HG03108 (cell line): ENCODE data around the gene FNDC3A.
A peak's percentile ranks its signal among the peaks of the same experiment; 100 is the strongest.
"Not testable (repeated sequence)": the region's sequence is repeated elsewhere in the genome, so short reads cannot be mapped to it uniquely, and the experiment has no call there.

Experiments used
- ATAC-seq: cut with Tn5 transposase; IDR thresholded peaks from one replicate; pipeline ENCODE4 v1.9.1; 2021; ENCODE audit warnings: moderate library complexity; ENCODE audit not compliant: unreplicated experiment

FNDC3A gene

DNA sequence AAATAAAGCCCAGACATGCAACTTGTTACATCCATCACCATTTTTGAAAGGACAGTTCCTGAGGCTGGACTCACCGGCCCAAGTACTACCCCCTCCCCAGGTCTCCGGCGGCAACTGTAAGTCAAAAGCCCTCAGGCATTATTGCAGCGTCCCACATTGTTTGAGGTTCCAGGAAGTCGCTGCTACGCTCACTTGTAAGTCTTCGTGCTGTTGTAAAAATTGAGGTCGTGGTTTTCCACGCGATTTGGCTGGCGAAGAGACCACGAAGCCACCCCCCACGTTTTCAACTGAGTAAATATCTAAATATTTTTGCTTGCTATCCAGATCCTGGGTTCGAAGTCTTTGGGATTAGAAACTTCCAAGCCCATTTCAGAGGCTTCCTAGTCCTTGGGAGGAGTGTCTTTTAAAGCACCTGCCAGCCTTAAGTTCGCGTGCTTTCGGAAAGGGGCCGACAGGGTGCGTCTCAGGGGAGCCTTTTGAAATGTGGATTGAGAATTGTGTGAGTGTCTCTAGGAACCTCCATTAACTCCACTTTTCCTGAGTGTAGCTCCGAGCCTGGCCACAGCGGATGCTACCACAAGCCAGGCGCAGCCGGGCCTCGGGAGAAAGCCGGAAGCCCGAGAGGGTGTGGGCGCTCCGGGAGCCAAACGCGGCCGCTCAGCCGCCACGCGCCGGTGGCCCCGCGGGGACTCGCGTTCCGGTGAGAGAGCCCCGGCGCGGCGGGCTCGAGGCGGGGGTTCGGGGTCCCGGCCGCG is 434 bp upstream of the FNDC3A start:
- peak; percentile 13 for ATAC-seq

DNA sequence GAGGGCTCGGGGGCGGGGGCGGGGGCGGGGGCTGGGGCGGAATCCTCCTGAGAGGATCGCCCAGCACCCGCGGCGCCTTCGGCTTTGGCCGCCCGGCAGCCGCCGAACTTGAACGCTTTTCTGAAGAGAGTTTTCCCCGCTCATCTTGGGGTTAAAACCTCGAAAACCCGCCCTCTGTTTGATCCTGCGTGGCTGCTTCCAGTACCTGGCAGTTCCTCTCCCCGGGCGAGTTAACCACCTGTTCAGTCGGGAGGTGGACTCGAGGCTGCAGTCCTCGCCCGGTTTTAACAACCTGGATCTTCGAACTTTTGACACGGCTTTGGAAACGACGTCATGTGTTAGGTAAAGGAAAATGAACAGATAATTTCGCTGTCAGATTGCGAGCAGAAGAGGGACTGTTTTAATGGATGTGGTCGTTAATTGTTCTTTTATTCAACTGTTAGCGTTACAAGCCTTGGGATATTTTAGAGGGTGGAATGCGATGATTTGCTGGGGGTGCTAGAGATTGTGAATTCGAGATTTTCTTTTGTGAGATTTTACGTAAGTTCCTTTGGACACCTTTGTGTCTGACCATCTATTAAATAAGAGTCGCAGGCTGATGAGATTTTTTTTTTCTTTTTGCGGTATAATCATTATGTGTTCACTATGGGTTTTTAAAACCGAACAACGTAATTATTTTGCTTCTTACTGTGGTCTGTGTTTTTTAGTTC is 1.0 kb downstream of the FNDC3A start:
- peak; percentile 6 for ATAC-seq

DNA sequence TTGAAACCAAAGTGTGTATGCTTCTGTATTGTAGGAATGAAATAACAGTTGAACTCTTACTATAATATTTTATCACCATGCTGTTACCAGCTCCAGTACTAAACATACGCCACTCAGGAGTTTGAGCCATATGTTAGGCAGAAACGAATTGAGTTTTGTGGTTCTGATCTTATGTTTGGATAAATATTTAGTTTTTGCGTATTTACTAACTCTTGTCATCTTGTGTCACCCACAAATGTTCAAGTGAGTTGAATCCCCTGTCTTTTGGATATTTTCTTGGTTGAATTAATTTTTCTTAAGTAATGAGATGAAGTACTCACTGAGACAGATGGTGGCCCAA is 1.5 kb downstream of the FNDC3A start:
- ATAC-seq = no peak

DNA sequence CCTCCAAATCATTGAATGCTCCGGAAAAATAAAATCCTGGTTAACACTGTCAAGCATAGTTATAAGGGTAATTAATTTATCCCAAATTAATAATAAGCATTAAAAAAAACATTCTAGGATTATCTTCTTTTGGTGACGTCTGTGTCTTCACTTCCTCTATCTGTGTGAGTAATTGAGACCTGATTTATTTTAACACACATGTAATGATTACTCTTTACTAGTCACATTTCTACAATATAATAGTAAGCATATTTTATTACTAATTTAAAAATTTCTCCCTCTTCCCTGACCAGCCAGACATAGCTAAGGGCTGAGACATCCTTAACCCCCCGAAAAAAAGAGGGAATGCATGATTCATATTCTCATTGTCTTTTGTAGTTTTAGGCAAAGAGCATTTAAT is 2.3 kb downstream of the FNDC3A start:
- no peak for ATAC-seq

DNA sequence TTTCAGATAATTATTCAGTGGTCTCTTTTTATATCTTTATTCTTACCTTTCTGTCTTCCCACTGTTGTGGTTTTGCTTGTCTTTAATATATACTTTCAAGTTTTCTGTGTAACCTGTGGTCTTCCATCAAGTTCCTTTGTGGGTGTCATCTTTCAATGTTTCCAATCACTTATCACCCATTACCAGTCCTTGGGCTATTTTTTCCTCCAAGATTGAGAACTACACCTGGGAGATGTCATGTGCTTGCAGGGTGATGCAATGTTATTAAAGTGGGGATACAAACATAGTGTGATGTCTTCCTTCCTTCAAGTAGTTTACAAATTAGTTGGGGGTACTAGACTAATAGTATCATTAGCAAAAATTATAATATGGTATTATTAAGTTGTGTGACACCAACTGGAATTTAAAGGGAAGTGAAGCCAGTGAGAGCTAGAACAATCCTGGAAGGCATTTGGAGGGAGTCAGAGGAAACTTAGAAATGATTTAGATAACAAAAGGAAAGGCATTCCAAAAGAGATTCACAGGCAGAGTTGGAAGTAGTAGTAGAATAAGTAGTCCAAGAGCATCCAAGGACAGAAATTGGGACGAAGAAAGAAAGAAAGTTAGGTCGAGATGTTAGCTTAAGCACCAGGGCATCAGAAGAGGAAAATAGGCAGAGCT is 3.4 kb downstream of the FNDC3A start:
- ATAC-seq = no peak

DNA sequence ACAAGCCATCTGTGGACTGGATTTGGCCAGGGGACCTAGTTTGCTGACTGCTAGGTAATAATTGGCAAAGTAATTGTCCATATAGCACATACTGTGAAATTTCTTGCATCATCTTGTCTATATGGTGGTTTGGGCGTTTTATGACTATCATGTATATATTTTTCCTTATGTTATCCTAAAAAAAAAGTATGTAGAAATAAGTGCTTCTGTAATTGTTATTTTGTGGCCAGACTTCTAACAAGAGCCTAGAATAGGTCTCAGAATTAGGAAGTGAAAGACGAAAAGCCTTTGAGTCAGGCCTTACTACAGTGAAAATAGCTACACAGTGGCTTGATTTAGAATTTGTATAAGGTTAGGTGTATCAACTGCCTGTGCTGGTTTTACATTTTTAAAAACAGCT is 4.2 kb downstream of the FNDC3A start:
- peak; percentile 48 for ATAC-seq

DNA sequence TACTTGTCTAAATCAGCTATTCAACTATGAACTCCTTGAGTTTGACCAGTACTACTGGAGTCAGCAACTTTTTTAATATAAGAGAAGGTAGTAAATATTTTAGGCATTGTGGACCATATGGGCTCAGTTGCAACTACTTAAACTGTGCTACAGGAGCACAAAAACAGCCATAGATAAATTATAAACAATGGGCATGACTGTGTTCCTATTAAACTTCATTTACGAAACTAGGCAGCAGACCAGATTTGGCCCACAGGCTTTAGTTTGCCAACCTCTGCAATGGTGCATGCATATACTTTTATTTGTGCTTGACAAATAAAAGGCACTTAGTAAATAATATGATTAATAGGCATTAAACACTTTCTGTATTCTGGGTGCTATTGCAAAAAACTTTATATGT is 7.6 kb downstream of the FNDC3A start:
- no peak for ATAC-seq

DNA sequence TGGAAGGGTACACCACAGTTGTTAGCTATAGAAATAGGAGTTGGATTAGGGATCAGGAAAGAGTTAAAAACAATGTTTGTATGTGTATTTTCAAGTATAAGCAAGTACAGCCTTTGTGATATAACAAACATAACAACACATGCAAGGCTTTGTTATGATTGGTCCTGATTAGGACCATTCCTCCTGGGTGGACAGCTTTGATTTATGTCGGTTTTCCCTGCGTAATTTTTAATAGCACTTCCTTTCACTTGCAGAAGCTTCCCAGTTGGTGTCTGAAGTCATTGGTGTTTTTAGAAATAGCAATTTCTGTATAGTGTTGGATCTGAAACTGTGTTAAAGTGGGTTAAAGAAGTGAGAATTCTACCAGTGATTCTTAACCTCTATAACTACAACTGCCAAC is 10.0 kb downstream of the FNDC3A start:
- no peak for ATAC-seq

DNA sequence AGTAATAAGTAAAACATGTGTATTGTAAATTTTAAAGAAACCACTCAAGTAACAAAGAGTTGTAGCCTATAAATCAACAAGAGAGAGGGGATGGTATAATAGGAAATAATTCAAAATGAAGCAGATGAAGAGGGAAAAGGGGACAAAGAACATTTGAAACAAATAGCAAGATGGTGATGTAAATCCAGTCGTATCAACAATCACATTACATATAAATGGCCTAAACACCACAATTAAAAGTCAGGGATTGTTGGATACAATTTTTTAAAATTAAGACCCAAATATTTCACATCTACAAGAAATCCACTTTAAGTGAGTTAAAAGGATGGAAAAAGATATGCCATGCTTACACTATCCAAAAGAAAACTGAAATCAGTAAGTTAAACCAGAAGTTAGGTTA is 15.2 kb downstream of the FNDC3A start:
- no peak for ATAC-seq

DNA sequence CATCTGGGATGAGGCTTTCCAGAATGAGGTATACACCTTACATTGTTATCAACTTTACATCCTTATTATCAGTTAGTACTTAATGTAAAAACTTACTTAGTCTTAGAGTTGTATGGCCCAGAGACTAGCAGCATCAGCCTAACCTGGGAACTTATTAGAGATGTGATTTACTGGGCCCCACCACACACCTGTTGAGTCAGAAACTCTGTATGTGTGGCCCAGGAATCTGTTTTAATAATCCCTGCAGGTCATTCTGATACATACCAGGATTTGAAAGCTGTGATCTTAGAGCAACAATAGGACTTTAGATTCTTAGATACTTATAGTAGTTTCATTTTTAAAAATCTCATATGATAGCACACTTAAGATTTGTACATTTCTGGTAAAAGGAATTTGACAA is 17.4 kb downstream of the FNDC3A start:
- no peak for ATAC-seq

DNA sequence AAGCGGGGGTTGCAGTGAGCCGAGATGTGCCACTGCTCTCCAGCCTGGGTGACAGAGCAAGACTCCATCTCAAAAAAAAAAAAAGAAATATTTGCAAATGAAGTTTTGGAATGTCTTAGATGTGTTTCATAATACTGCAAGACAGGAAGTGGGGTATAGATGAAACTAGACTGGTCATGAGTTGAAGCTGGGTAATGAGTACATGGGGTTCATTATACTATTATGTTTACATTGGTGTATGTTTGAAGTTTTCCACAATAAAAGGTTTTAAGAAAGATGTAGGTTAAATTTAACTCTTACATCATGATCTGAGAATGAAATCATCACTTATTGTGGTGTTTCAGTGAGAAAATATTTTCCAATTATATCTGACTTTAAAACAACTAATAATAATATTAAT is 19.0 kb downstream of the FNDC3A start:
- ATAC-seq = no peak

DNA sequence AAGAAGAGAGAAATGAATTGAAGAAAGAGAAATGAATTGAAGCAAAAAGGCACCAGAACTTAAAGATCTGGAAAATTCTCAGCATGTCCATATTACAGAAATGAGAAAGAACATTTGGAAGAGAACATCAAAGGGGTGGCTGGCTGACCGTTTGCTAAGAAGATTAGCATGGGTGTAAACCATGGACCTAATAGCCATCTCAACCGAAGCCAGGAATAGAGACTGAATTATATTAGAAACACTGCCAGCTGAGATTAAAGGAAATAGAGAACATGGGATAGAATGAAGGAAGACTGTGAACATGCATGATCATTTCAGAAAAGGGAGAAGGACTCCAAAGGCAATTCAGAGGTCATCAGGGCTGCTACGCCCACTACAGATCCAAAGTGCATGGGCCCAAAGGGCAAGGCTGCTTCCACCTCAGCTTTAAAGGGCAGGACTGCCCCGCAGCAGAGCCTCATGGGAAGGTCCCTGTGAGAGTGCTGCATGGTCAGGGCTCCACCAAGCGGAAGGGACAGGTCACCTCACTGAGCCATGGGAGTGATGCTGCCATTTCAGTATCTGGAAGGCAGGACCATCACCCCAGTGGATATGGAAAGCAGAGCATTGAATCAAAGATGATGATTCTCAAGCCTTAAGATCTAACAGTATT is 23.1 kb downstream of the FNDC3A start:
- no peak for ATAC-seq

DNA sequence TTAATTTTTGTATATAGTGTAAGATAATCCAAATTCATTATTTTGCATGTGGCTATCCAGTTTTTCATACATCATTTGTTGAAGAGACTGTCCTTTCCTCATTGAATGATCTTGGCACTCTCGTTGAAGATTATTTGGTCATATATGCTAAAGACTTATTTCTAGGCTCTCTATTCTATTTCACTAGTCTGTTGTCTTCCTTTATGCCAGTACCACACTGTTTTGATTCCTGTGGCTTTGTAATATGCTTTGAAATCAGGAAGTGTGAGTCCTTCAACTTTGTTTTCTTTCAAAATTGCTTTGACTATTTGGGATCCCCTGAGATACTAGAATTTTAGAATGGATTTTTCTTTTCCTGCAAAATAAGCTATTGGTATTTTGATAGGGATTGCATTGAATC is 24.5 kb downstream of the FNDC3A start:
- ATAC-seq = no peak

DNA sequence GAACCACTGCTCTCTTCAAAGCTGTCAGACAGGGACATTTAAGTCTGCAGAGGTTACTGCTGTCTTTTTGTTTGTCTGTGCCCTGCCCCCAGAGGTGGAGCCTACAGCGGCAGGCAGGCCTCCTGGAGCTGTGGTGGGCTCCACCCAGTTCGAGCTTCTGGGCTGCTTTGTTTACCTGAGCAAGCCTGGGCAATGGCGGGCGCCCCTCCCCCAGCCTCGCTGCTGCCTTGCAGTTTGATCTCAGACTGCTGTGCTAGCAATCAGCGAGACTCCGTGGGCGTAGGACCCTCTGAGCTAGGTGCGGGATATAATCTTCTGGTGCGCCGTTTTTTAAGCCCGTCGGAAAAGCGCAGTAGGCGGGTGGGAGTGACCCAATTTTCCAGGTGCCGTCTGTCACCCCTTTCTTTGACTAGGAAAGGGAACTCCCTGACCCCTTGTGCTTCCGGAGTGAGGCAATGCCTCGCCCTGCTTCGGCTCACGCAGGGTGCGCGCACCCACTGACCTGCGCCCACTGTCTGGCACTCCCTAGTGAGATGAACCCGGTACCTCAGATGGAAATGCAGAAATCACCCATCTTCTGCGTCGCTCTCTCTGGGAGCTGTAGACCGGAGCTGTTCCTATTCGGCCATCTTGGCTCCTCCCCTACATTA is 43.4 kb downstream of the FNDC3A start:
- ATAC-seq = not testable (repeated sequence)

DNA sequence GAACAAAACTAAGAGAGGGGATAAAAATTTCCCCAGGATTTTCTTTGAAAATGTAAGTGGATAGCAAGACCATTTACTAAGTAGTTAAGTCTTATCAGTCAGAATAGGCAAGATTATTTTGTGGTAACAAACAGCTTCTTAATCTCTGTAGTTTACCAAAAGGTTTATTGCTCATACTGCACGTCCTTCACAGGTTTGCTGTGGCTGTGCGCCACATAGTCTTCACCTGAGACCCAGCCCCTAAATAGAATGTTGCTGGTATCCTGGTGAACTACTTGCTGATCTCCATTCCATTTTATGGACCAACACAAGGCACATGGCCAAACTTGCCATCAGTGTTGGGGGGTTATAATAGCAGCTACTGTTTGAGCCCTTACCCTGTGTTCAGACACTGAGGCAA is 44.6 kb downstream of the FNDC3A start:
- no peak for ATAC-seq

DNA sequence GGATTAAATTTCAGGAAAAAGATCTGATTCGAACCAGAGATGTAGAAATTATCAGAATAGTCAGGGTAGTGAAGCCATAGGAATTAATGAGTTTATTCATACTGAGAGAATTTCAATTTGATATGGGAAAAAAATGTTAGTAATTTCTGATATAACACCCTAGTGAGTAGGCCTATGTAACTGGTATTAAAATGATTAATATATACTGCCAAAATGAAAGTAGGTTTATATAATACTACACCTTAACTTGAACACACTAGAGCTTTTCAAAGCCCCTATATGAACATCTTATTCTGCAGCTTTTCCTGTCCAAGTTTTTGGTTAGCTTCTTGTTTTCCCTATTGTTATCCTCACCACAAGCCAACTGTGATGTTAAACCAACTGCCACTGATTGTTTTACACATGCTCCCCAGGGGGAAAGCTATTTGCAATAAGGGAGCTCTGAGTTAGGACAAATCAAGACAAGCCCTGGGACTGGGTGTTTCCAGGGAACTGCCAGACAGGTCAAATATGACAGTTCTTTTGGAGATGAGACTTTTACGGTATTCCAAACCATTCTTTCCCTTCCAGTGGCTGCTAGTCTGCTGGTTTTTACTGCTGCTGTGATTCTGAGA is 45.3 kb downstream of the FNDC3A start:
- ATAC-seq = no peak

DNA sequence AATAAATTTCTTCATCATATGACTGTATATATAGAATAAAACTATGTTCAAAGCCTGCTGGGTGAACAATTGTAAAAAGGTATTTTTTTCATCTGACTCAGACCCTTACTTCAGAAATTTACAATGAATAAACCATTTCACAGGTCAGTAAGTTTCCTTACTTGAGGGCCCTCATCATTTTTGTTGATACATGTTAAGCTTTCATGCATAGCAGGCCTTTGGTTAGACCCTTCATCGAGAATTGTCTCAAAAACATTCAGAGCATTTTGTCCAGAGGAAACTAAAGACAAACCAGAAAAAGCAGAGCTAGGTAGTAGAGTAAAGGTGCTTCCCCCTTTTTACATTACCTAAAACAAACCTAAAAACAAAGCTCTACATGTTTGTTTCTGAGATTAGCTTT is 46.2 kb downstream of the FNDC3A start:
- ATAC-seq = no peak

DNA sequence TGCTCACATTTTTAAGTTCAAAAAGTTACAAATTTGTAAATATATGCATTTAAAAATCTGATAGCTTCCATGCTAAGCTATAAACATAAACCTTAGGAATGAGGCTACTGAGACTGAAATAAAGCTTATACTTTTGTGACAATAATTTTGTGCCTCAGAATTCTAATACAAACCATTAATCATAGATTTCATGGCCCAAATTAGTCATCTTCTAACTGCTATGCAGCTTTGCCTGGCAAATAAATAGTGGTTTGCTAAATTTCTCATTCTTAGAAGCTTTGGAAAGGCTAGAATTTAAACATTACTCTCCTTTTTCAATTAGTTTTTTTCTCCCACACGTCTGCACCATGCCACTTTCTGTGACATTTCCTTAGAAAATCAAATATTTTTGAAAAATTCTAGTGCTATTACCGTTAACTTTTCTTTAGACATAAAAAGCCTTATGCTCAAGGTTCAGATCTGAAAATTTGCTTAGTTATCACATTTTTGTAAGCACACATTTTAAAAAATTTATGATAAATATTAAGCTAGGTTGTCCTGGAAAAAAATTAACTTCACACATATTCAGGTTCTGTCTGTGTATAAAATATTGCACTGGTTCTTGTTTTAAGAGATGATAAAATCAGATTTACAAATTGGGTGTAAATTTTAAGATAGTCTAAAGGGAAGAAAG is 46.9 kb downstream of the FNDC3A start:
- ATAC-seq = no peak

DNA sequence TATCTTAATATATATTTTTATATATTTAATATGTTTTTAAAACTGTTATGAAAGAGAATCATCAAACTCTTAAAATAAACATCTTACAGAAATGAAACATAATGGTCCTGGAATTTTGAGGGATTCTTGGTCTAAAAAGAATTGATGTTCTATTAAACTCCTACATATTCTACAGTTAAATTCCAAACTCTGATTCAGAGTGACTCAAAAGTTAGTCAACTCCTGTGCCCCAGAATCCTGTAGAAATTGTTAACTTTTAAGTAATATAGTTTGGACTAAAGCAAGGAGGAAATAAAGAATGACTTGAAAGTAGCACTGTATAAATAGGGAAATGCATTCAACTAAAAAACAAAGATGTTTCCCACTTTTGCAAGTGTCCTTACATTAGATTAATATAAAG is 47.7 kb downstream of the FNDC3A start:
- no peak for ATAC-seq

DNA sequence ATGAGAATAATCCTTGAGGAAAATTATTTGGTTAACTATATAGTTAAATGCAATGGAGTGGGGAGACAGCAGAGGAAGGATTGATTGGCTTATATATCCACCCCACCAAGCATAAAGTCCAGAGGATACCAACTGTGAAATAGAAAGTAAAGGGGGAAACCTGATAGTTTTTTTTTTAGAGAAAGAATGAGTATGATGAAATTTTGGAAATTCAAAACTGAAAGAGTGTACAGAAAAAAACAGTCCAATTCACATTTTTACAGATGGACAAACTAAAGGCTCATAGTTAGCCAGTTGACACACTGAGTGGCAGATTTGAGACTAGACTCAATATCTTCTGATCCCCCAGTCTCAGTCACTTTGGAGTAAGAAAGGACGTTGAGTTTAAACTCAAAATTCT is 51.1 kb downstream of the FNDC3A start:
- no peak for ATAC-seq
